Progenitor cell of endocrine pancreas (in vitro differentiated cells): ENCODE measurements around the gene BRME1. TPM values are rescaled to one million over a fixed set of nuclear protein-coding genes. Genes with fewer than 3 reads are reported as not detected.

Experiments
- DNase-seq: peaks from one replicate; pipeline ENCODE4 v3.0.0; 2021; ENCODE audit warnings: low spot score; ENCODE audit not compliant: unreplicated experiment
- H3K27ac Mint-ChIP-seq: 2 replicates; pipeline ENCODE4 v1.8.0; 2021; ENCODE audit warnings: mild to moderate bottlenecking, moderate library complexity, mixed read lengths
- H3K27me3 Mint-ChIP-seq: 2 replicates; pipeline ENCODE4 v1.8.0; 2021; ENCODE audit warnings: mixed read lengths
- H3K36me3 Mint-ChIP-seq: 2 replicates; pipeline ENCODE4 v1.8.0; 2022; ENCODE audit warnings: mixed read lengths; ENCODE audit not compliant: insufficient read depth
- H3K4me1 Mint-ChIP-seq: 2 replicates; pipeline ENCODE4 v1.8.0; 2021; ENCODE audit warnings: low read depth, mixed read lengths
- H3K4me3 Mint-ChIP-seq: 2 replicates; pipeline ENCODE4 v1.8.0; 2021; ENCODE audit warnings: low read depth, mild to moderate bottlenecking, moderate library complexity, mixed read lengths
- H3K9me3 Mint-ChIP-seq: 2 replicates; pipeline ENCODE4 v1.8.0; 2021; ENCODE audit warnings: low read depth, mixed read lengths
- total RNA-seq: library from RNA; stranded (reverse); gene quantifications from 2 replicates; pipeline ENCODE4 v1.2.1, GENCODE V29; 2021
- TF ChIP-seq, protein P1 (sequence below): fragments of 200-600 bp; sonication (generic); IDR thresholded peaks from one replicate; pipeline ENCODE4 v1.5.0; 2021; ENCODE audit warnings: antibody characterized with exemption, mild to moderate bottlenecking; ENCODE audit not compliant: unreplicated experiment

BRME1 gene
- total RNA-seq, 1 donor from 2014 or later: 6.1 TPM

DNA sequence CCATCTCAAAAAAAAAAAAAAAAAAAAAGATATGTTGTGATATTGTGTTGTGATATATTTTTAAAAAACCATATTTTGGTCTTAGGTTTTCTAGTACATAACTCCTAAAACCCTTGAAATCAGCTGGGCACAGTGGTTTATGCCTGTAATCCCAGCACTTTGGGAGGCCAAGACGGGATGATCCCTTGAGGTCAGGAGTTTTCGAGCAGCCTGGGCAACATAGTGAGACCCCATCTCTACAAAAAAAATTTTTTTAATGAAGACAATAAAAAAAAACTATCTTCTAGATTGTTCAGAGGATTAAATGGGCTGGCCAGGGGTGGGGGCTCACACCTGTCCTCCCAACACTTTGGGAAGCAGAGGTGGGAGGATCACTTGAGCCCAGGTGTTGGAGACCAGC, 45.1 kb upstream of the BRME1 start:
- TF ChIP-seq, protein P1, sequence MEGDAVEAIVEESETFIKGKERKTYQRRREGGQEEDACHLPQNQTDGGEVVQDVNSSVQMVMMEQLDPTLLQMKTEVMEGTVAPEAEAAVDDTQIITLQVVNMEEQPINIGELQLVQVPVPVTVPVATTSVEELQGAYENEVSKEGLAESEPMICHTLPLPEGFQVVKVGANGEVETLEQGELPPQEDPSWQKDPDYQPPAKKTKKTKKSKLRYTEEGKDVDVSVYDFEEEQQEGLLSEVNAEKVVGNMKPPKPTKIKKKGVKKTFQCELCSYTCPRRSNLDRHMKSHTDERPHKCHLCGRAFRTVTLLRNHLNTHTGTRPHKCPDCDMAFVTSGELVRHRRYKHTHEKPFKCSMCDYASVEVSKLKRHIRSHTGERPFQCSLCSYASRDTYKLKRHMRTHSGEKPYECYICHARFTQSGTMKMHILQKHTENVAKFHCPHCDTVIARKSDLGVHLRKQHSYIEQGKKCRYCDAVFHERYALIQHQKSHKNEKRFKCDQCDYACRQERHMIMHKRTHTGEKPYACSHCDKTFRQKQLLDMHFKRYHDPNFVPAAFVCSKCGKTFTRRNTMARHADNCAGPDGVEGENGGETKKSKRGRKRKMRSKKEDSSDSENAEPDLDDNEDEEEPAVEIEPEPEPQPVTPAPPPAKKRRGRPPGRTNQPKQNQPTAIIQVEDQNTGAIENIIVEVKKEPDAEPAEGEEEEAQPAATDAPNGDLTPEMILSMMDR: no peak
- Mint-ChIP-seq H3K4me1 (peaks cover 5% of the 10 kb centered on the region), H3K4me3 (no peak overlapping the region), H3K27ac (no peak overlapping the region), H3K9me3 (no peaks in the 10 kb centered on the region), H3K27me3 (no peaks in the 10 kb centered on the region), H3K36me3 (no peaks in the 10 kb centered on the region)
- DNase-seq: no peak

DNA sequence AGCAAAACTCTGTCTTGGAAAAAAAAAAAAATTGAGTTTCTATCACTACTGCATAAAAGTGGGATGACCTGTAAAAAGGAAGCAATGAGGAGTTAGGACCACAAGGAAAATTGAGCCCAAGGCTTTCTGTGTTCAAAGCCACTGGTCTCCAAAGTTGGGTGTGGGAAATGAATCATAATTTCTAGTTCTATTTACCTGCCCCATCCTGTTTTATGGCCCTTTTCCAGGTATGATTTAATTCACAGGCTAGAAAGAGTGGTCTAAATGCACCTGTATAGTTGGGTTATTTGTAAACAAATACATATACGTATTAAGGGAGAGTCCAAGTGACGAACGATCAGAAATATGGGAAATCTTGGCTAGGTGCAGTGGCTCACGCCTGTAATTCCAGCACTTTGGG, 40.5 kb upstream of the BRME1 start:
- Mint-ChIP-seq H3K27ac (no peak overlapping the region), H3K4me1 (no peaks in the 10 kb centered on the region), H3K27me3 (no peaks in the 10 kb centered on the region), H3K9me3 (no peaks in the 10 kb centered on the region), H3K36me3 (no peaks in the 10 kb centered on the region), H3K4me3 (no peak overlapping the region)
- TF ChIP-seq, protein P1: no peak
- no peak for DNase-seq

DNA sequence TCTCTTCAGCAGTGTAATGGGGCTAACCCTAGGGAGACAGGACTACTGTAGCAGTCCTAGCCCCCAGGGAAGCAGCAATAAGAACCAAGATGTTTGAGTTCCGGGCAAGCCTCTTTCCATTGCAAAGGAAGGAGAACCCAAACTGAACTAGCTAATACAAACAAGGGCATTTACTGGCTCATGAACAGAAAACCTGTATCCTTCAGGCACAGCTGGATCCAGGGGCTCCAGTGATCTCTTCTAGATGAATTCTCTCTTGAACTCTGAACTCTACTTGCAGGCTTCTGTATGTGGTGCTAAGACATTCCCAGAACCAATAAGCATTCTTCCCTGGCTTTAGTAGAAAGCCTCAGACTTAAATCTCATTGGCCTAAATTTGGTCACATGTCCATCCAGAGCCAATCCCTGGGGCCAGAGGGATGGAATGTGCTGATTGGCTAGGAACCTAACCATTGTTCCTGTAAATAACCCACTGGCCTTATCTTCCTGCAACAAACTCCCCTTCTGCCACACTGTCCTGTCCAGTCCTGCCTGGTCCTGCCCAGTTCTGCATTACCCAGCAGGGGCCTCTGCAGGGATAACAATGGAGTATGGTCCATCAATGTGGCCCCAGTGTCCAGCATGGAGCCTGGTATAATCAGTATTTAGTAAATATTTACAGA, 36.2 kb upstream of the BRME1 start:
- Mint-ChIP-seq H3K4me1 (peaks cover 2% of the 10 kb centered on the region), H3K4me3 (no peak overlapping the region), H3K27me3 (peaks cover 3% of the 10 kb centered on the region), H3K36me3 (no peaks in the 10 kb centered on the region), H3K9me3 (no peaks in the 10 kb centered on the region), H3K27ac (no peak overlapping the region)
- DNase-seq: no peak
- TF ChIP-seq, protein P1: no peak

DNA sequence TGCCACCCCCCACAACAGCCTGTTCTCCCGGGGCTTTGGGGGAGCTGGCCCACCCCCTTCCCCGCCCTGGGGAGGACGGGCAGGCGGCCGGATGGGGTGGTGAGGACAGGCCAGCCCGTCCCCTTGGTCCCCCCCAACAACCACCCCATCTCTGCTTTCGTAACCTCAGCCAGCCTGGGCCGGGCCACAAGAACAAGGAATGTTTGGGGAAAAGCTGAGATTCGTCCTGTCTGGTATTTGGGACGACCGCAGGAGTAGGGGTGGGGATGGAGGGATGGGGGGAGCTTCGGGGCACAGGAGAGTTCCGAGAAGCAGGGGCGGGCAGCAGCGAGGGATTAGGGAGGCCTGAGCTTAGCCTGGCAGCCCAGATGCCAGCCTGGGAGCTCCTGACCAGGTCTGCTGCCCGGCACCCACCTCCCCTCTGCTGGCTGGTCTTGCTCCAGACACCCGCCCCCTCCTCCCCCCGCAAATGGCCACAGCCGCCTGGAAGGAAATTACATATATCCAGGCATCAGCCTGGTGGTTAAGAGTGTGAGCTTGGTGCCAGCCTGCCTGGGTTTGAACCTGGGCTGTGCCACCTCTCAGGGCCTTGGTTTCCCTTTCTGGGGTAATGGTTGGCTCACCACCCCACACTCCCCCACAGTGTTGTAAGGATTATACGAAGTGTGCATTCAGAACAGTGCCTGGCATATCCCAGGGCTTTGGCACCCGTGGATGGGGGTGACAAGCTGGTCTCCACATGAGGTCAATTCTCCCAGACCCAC, 32.6 kb upstream of the BRME1 start, which contains the start of gene PODNL1:
PODNL1 (minus strand) TSS at position 117 of the 764 bp plus-strand sequence. CDS start 236 bp downstream, outside the sequence.
- H3K36me3 Mint-ChIP-seq: no peaks in the 10 kb centered on the region
- no peaks in the 10 kb centered on the region for H3K9me3 Mint-ChIP-seq
- TF ChIP-seq, protein P1: no peak
- H3K4me1 Mint-ChIP-seq: peaks cover 3% of the 10 kb centered on the region
- no peak for DNase-seq
- H3K27ac Mint-ChIP-seq: no peak within 1 kb of the TSS
- H3K27me3 Mint-ChIP-seq: peaks cover 14% of the 10 kb centered on the region
- H3K4me3 Mint-ChIP-seq: no peak within 1 kb of the TSS

DNA sequence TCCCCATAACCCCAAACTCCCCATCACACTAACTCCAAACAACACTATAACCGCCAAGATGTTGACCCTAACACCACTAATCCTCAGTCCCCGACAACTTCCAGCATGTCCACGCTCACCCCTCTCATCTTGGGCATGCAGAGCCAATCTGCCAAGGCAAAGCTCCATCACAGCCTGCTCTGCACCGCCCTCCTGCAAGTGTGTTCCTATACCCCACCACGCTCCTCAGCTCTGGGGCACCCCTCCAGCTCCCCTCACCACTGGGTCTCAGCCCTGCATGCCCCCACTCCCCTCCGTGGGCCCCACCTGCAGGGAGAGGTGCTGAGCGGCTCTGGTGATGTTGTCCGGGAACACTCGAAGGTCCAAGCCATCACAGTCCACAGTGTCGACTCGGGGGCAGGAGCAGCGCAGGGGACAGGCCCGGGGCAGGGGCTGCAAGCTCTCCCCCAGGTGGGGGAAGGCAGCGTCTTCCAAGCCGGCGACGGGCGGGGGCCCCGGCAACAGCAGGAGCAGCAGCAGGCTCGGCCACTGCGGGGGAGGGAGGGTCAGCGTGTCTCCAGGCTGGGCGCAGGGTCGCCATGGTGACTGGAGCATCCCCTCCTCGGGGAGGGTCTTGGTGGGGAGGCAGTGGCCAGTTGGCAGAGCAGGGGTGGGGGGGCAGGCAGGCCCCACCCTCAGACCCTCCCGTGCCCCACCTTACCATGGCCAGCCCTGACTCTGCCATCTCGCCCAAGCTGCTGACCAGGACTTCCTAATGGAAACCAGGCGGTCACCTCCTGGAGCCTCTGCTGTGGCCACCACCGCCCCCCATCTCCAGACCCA, 31.8 kb upstream of the BRME1 start:
- TF ChIP-seq, protein P1: no peak
- peaks cover 3% of the 10 kb centered on the region for H3K4me1 Mint-ChIP-seq
- no peak for DNase-seq
- peaks cover 14% of the 10 kb centered on the region for H3K27me3 Mint-ChIP-seq
- H3K9me3 Mint-ChIP-seq: no peaks in the 10 kb centered on the region
- no peak overlapping the region for H3K27ac Mint-ChIP-seq
- no peaks in the 10 kb centered on the region for H3K36me3 Mint-ChIP-seq
- H3K4me3 Mint-ChIP-seq: no peak overlapping the region
